ENCODE measurements around the gene KCTD5. TPM values are rescaled to one million over a fixed set of nuclear protein-coding genes. Genes with fewer than 3 reads are reported as not detected.

The KCTD5 gene
- 15.8 and 21.7 TPM in 2 replicates for total RNA-seq

GRCh38 chr16:2682209-2683021, at the start of gene KCTD5:
TSS of gene KCTD5 (plus strand) at chr16:2682523. CDS start at chr16:2682549, 26 bp downstream.

GRCh38 chr16:2720064-2720457, 37.7 kb downstream of the KCTD5 start, which contains the start of gene PRSS27:
TSS of gene PRSS27 (minus strand) at chr16:2720224. CDS start at chr16:2720160, 64 bp downstream.

GRCh38 chr16:2752035-2752849, 69.9 kb downstream of the KCTD5 start, which contains the start of gene SRRM2:
TSS of gene SRRM2 (plus strand) at chr16:2752638. CDS start at chr16:2756365, 3,727 bp downstream.

Other genes with a start within 250 kb of the KCTD5 start
- gene TEDC2, start 222.4 kb upstream of the KCTD5 start, total RNA-seq = 6.2 and 12.1 TPM in 2 replicates
- under 0.01 and 0.20 TPM in 2 replicates for gene NTN3, start 211.2 kb upstream of the KCTD5 start, total RNA-seq
- 11.0 and 16.2 TPM in 2 replicates for gene TBC1D24, start 207.4 kb upstream of the KCTD5 start, total RNA-seq
- 19.1 and 19.2 TPM in 2 replicates for gene ATP6V0C, start 168.6 kb upstream of the KCTD5 start, total RNA-seq
- 60.3 and 62.6 TPM in 2 replicates for gene AMDHD2, start 162.2 kb upstream of the KCTD5 start, total RNA-seq
- gene CEMP1, start 151.1 kb upstream of the KCTD5 start, total RNA-seq = 0.20 TPM in 1 of 2 replicates, not detected in the other
- 23.1 and 24.0 TPM in 2 replicates for gene PDPK1, start 144.5 kb upstream of the KCTD5 start, total RNA-seq
- 0.37 and 0.78 TPM in 2 replicates for gene PRSS27, start 37.7 kb downstream of the KCTD5 start, total RNA-seq
- 64.3 and 77.4 TPM in 2 replicates for gene SRRM2, start 70.1 kb downstream of the KCTD5 start, total RNA-seq
- 188 and 355 TPM in 2 replicates for gene ELOB, start 94.8 kb downstream of the KCTD5 start, total RNA-seq
- not detected in 2 replicates for gene PRSS33, start 105.0 kb downstream of the KCTD5 start, total RNA-seq
- not detected in 2 replicates for gene PRSS41, start 115.9 kb downstream of the KCTD5 start, total RNA-seq
- gene PRSS21, start 134.7 kb downstream of the KCTD5 start, total RNA-seq = 0.59 and 0.73 TPM in 2 replicates
- gene ZG16B, start 147.8 kb downstream of the KCTD5 start, total RNA-seq = 0.37 TPM in 1 of 2 replicates, not detected in the other
- gene PRSS22, start 175.6 kb downstream of the KCTD5 start, total RNA-seq = not detected in 2 replicates
- 39.9 and 52.9 TPM in 2 replicates for gene FLYWCH2, start 200.7 kb downstream of the KCTD5 start, total RNA-seq
- 23.1 and 27.6 TPM in 2 replicates for gene FLYWCH1, start 229.4 kb downstream of the KCTD5 start, total RNA-seq

Measured in subcutaneous preadipocyte (primary cell).